K562 (cell line): ENCODE data around the gene NEU1. TPM values are rescaled to one million over a fixed set of nuclear protein-coding genes. Genes with fewer than 3 reads are reported as not detected.
"Not testable (repeated sequence)": the region's sequence is repeated elsewhere in the genome, so short reads cannot be mapped to it uniquely, and the experiment has no call there.

Experiments used
- ELF4 ChIP-seq: fragments of 450-650 bp; formaldehyde crosslinking; IDR thresholded peaks from 2 replicates; pipeline ENCODE4 v1.4.0; 2022; ENCODE audit warnings: missing genetic modification characterization
- HEY1 ChIP-seq: fragments of 250-450 bp; sonication (Bioruptor Pico); IDR thresholded peaks from 2 replicates; pipeline ENCODE4 v1.5.0; 2020; ENCODE audit warnings: mild to moderate bottlenecking, moderate library complexity, borderline replicate concordance
- HLTF ChIP-seq: fragments of 450-650 bp; IDR thresholded peaks from 2 replicates; pipeline ENCODE4 v1.6.1; 2016
- KAT7 ChIP-seq: sonication (generic); formaldehyde crosslinking; IDR thresholded peaks from 2 replicates; pipeline ENCODE4 v1.8.0; 2022; ENCODE audit warnings: missing genetic modification reagents, mild to moderate bottlenecking, borderline replicate concordance
- RCOR1 ChIP-seq, 2 experiments: IDR thresholded peaks; 2 replicates each; pipeline ENCODE4 v1.6.1; 2012; ENCODE audit warnings: low read depth in 2 of 2, low read length in 2 of 2, borderline replicate concordance in 1 of 2, improper control_type of control experiment in 1 of 2
- SMARCA5 ChIP-seq: fragments of 450-650 bp; IDR thresholded peaks from 2 replicates; pipeline ENCODE4 v1.6.1; 2016
- ZBTB1 ChIP-seq: sonication (generic); formaldehyde crosslinking; IDR thresholded peaks from 2 replicates; pipeline ENCODE4 v1.8.1; 2023; ENCODE audit warnings: missing genetic modification reagents, low read depth, mild to moderate bottlenecking, borderline replicate concordance
- ZFP1 ChIP-seq: fragments of 450-650 bp; formaldehyde crosslinking; IDR thresholded peaks from 2 replicates; pipeline ENCODE4 v1.4.0; 2020; ENCODE audit warnings: mild to moderate bottlenecking, mixed read lengths
- ZNF121 ChIP-seq: sonication (generic); formaldehyde crosslinking; conservative IDR thresholded peaks from 2 replicates; pipeline ENCODE4 v1.8.0; 2022; ENCODE audit warnings: missing genetic modification reagents
- polyA plus RNA-seq, 8 experiments: library from polyadenylated mRNA; depleted of rRNA in 4 of 8; stranded (reverse) in 5 of 8; unstranded in 3 of 8; fragments of >200 nt; fragmentation: Nextera tagmentation in 2 of 8; fragmentation: Illumina TruSeq in 1 of 8; extraction: Ambion mirVana in 2 of 8; extraction: Trizol in 1 of 8; gene quantifications; 2 replicates each; pipeline versions ENCODE4 v1.2.1 to v1.2.3, GENCODE V29; 2011 to 2014; ENCODE audit warnings: inconsistent platforms in 1 of 8, missing spikeins in 1 of 8
- total RNA-seq, 7 experiments: library from RNA; depleted of rRNA in 6 of 7; stranded (reverse); fragments of >200 nt in 6 of 7; fragmentation: Illumina TruSeq in 2 of 7; extraction: Trizol in 2 of 7; gene quantifications; 2 replicates each; pipeline versions ENCODE4 v1.2.1 to v1.2.3, GENCODE V29; 2011 to 2021; ENCODE audit warnings: low replicate concordance in 1 of 7
- TF ChIP-seq, protein P1 (sequence below), 2 experiments: fragments of 450-650 bp; formaldehyde crosslinking in 1 of 2; IDR thresholded peaks; 2 replicates each; pipeline versions ENCODE4 v1.4.0 to v1.6.1; 2014 to 2020; ENCODE audit warnings: mild to moderate bottlenecking in 2 of 2, borderline replicate concordance in 1 of 2, low read depth in 1 of 2
- TF ChIP-seq, protein P2 (sequence below), 2 experiments: fragments of 450-650 bp in 1 of 2; sonication (generic) in 1 of 2; formaldehyde crosslinking; conservative IDR thresholded peaks; 2 replicates each; pipeline versions ENCODE4 v1.4.0 to v1.8.1; 2020 to 2022; ENCODE audit warnings: mild to moderate bottlenecking in 1 of 2, missing genetic modification reagents in 1 of 2
- TF ChIP-seq, protein P3 (sequence below): fragments of 450-650 bp; formaldehyde crosslinking; IDR thresholded peaks from 2 replicates; pipeline ENCODE4 v1.4.0; 2022; ENCODE audit warnings: missing genetic modification characterization
- TF ChIP-seq, protein P4 (sequence below): sonication (generic); formaldehyde crosslinking; IDR thresholded peaks from 2 replicates; pipeline ENCODE4 v1.8.0; 2022; ENCODE audit warnings: missing genetic modification reagents, mild to moderate bottlenecking, moderate library complexity, borderline replicate concordance

The NEU1 gene
- total and polyA plus RNA-seq, 9 of the 15 experiments (the other 6 are each of a cell fraction or from before 2014, with no cell fraction given): 14.8 to 67.8 (median 51.0) TPM

DNA sequence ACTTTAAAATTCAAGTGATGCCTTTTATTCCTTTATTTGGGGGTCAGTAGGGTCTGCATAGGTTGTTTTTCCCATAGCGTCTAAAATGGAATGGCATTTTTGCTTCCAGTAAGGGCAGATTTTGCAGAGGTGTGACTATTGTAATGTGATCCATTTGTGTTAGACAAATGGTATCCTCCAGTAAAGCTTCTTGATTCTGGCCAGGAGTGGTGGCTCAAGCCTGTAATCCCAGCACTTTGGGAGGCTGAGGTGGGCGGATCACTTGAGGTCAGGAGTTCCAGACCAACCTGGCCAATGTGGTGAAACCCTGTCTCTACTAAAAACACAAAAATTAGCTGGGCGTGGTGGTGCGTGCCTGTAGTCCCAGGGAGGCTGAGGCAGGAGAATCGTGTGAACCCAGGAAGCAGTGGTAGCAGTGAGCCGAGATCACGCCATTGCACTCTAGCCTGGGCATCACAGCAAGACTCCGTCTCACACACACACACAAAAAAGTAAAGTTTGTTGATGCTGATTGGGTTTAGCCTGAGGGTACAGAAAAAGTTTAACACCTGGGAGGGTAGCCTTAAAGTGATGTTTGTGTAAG lies 44.6 kb downstream of the NEU1 start (continued):
- TF ChIP-seq, protein P1, sequence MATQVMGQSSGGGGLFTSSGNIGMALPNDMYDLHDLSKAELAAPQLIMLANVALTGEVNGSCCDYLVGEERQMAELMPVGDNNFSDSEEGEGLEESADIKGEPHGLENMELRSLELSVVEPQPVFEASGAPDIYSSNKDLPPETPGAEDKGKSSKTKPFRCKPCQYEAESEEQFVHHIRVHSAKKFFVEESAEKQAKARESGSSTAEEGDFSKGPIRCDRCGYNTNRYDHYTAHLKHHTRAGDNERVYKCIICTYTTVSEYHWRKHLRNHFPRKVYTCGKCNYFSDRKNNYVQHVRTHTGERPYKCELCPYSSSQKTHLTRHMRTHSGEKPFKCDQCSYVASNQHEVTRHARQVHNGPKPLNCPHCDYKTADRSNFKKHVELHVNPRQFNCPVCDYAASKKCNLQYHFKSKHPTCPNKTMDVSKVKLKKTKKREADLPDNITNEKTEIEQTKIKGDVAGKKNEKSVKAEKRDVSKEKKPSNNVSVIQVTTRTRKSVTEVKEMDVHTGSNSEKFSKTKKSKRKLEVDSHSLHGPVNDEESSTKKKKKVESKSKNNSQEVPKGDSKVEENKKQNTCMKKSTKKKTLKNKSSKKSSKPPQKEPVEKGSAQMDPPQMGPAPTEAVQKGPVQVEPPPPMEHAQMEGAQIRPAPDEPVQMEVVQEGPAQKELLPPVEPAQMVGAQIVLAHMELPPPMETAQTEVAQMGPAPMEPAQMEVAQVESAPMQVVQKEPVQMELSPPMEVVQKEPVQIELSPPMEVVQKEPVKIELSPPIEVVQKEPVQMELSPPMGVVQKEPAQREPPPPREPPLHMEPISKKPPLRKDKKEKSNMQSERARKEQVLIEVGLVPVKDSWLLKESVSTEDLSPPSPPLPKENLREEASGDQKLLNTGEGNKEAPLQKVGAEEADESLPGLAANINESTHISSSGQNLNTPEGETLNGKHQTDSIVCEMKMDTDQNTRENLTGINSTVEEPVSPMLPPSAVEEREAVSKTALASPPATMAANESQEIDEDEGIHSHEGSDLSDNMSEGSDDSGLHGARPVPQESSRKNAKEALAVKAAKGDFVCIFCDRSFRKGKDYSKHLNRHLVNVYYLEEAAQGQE (IDR thresholded peaks at IDR 0.05; ENCODE audit: borderline replicate concordance): not testable (repeated sequence)
- TF ChIP-seq, protein P1 (CRISPR knock-in tag; IDR thresholded peaks at IDR 0.05; ENCODE audit: low read depth): 0 out of 2 replicates have a peak, but pooled peaks have one; percentile 31
- TF ChIP-seq SMARCA5 (peak; percentile 76; the same call in 1 of the 2 replicates), ZNF121 (peak; percentile 91), ZBTB1 (CRISPR knock-in tag) (peak; percentile 43; the same call in 1 of the 2 replicates), ZFP1 (peak; percentile 44), ELF4 (CRISPR knock-in tag) (peak; percentile 48), RCOR1 (IDR thresholded peaks at IDR 0.05; ENCODE audit: borderline replicate concordance in 1 of 2, low read depth in 2 of 2, low read length in 2 of 2) (peak in 1 of 2 experiments; percentile 36; a peak in 1 of 4 replicates), HLTF (peak; percentile 76; the same call in 1 of the 2 replicates), HEY1 (CRISPR knock-in tag) (peak; percentile 64), KAT7 (CRISPR knock-in tag) (0 out of 2 replicates have a peak, but pooled peaks have one; percentile 42)
- TF ChIP-seq, protein P2, sequence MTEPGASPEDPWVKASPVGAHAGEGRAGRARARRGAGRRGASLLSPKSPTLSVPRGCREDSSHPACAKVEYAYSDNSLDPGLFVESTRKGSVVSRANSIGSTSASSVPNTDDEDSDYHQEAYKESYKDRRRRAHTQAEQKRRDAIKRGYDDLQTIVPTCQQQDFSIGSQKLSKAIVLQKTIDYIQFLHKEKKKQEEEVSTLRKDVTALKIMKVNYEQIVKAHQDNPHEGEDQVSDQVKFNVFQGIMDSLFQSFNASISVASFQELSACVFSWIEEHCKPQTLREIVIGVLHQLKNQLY (CRISPR knock-in tag; conservative IDR thresholded peaks at IDR 0.05): peak in 1 of 2 experiments; percentile 59; a peak in 1 of 4 replicates
- TF ChIP-seq, protein P3, sequence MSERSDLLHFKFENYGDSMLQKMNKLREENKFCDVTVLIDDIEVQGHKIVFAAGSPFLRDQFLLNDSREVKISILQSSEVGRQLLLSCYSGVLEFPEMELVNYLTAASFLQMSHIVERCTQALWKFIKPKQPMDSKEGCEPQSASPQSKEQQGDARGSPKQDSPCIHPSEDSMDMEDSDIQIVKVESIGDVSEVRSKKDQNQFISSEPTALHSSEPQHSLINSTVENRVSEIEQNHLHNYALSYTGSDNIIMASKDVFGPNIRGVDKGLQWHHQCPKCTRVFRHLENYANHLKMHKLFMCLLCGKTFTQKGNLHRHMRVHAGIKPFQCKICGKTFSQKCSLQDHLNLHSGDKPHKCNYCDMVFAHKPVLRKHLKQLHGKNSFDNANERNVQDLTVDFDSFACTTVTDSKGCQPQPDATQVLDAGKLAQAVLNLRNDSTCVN (CRISPR knock-in tag): 0 out of 2 replicates have a peak, but pooled peaks have one; percentile 30
- TF ChIP-seq, protein P4, sequence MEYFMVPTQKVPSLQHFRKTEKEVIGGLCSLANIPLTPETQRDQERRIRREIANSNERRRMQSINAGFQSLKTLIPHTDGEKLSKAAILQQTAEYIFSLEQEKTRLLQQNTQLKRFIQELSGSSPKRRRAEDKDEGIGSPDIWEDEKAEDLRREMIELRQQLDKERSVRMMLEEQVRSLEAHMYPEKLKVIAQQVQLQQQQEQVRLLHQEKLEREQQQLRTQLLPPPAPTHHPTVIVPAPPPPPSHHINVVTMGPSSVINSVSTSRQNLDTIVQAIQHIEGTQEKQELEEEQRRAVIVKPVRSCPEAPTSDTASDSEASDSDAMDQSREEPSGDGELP (CRISPR knock-in tag): peak; percentile 50; the same call in 1 of the 2 replicates
